NCI-H446 (cell line): ENCODE results near the gene HSF2.

Experiments
- DNase-seq, 2 experiments: peaks; one replicate each; lab custom pipeline; 2025; lab: John Stamatoyannopoulos, UW

HSF2 gene

GRCh38 chr6:122399348-122400120 is at the start of gene HSF2:
HSF2 (plus strand) TSS chr6:122399652; CDS start chr6:122399738, 86 bp downstream.
- DNase-seq, result peak; percentile 84 to 95

GRCh38 chr6:122352981-122353664 is 46.3 kb upstream of the HSF2 start:
- no peak for DNase-seq

GRCh38 chr6:122360809-122361208 is 38.6 kb upstream of the HSF2 start:
- DNase-seq, result no peak

GRCh38 chr6:122361314-122361979 is 38.0 kb upstream of the HSF2 start:
- DNase-seq, result no peak

- peak in 1 of 2 experiments; percentile 14 for DNase-seq
Observed at GRCh38 chr6:122363769-122364483, 35.5 kb upstream of the HSF2 start.

- no peak for DNase-seq
Observed at GRCh38 chr6:122365775-122366403, 33.6 kb upstream of the HSF2 start.

GRCh38 chr6:122367171-122367570 is 32.3 kb upstream of the HSF2 start:
- no peak for DNase-seq

GRCh38 chr6:122369536-122369935 is 29.9 kb upstream of the HSF2 start:
- no peak for DNase-seq

- no peak for DNase-seq
Observed at GRCh38 chr6:122372647-122373046, 26.8 kb upstream of the HSF2 start.

GRCh38 chr6:122374307-122374706 is 25.1 kb upstream of the HSF2 start:
- no peak for DNase-seq

GRCh38 chr6:122376246-122376645 is 23.2 kb upstream of the HSF2 start:
- DNase-seq, result no peak

- DNase-seq, result peak in 1 of 2 experiments; percentile 54
Observed at GRCh38 chr6:122381494-122382265, 17.8 kb upstream of the HSF2 start.

GRCh38 chr6:122385857-122386612 is 13.4 kb upstream of the HSF2 start:
- DNase-seq, result no peak

- peak in 1 of 2 experiments; percentile 33 for DNase-seq
Observed at GRCh38 chr6:122388945-122389344, 10.5 kb upstream of the HSF2 start.

- no peak for DNase-seq
Observed at GRCh38 chr6:122389704-122390372, 9.6 kb upstream of the HSF2 start.

GRCh38 chr6:122392564-122393350 is 6.7 kb upstream of the HSF2 start:
- no peak for DNase-seq

- DNase-seq, result no peak
Observed at GRCh38 chr6:122393351-122393896, 6.0 kb upstream of the HSF2 start.

- DNase-seq, result no peak
Observed at GRCh38 chr6:122394016-122394415, 5.4 kb upstream of the HSF2 start.

GRCh38 chr6:122399055-122399347 is 451 bp upstream of the HSF2 start:
- no peak for DNase-seq
